ENCODE data around the gene FOXQ1. TPM values are rescaled to one million over a fixed set of nuclear protein-coding genes. Genes with fewer than 3 reads are reported as not detected.
A peak's percentile ranks its signal among the peaks of the same experiment; 100 is the strongest.
"Not testable (repeated sequence)": the region's sequence is repeated elsewhere in the genome, so short reads cannot be mapped to it uniquely, and the experiment has no call there.

FOXQ1 gene
- total RNA-seq, 1 donor from 2014 or later, result not detected

DNA sequence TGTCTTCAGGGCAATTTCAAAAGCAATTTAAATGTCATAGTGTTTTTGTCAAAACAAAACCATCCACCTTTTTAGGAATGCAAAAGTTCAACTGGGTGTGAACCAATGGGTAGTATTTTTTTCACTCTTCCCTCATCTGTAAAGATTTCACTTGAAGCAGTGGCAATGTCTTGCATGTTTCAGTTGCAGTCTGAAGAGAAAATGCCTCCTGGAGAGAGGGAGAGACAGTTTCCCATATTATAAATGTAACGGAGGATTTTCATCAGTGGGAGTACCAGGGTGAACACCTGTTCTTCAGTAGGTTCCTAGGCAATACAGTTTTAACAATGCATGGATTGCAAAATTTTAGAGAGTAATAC, 3.3 kb downstream of the FOXQ1 start:
- TF ChIP-seq, protein P1, sequence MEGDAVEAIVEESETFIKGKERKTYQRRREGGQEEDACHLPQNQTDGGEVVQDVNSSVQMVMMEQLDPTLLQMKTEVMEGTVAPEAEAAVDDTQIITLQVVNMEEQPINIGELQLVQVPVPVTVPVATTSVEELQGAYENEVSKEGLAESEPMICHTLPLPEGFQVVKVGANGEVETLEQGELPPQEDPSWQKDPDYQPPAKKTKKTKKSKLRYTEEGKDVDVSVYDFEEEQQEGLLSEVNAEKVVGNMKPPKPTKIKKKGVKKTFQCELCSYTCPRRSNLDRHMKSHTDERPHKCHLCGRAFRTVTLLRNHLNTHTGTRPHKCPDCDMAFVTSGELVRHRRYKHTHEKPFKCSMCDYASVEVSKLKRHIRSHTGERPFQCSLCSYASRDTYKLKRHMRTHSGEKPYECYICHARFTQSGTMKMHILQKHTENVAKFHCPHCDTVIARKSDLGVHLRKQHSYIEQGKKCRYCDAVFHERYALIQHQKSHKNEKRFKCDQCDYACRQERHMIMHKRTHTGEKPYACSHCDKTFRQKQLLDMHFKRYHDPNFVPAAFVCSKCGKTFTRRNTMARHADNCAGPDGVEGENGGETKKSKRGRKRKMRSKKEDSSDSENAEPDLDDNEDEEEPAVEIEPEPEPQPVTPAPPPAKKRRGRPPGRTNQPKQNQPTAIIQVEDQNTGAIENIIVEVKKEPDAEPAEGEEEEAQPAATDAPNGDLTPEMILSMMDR (IDR thresholded peaks at IDR 0.05), result no peak
- H3K4me3 Mint-ChIP-seq, result no peak overlapping the region
- peaks cover 43% of the 10 kb centered on the region for H3K27me3 Mint-ChIP-seq
- DNase-seq (no peak), ATAC-seq (ENCODE audit: low read depth) (no peak)
- no peaks in the 10 kb centered on the region for H3K9me3 Mint-ChIP-seq
- intact Hi-C loops (cut with micrococcal nuclease), result loop anchor here (2.0 kb wide), 1 partner anchor 66 kb away; no protein-coding TSS in a partner anchor
- H3K4me1 Mint-ChIP-seq, result peaks cover 28% of the 10 kb centered on the region
- ChIA-PET POLR2A (no interaction called here), CTCF (no interaction called here)
- no peak overlapping the region for H3K27ac Mint-ChIP-seq
- H3K36me3 Mint-ChIP-seq (ENCODE audit: low read depth), result no peaks in the 10 kb centered on the region

DNA sequence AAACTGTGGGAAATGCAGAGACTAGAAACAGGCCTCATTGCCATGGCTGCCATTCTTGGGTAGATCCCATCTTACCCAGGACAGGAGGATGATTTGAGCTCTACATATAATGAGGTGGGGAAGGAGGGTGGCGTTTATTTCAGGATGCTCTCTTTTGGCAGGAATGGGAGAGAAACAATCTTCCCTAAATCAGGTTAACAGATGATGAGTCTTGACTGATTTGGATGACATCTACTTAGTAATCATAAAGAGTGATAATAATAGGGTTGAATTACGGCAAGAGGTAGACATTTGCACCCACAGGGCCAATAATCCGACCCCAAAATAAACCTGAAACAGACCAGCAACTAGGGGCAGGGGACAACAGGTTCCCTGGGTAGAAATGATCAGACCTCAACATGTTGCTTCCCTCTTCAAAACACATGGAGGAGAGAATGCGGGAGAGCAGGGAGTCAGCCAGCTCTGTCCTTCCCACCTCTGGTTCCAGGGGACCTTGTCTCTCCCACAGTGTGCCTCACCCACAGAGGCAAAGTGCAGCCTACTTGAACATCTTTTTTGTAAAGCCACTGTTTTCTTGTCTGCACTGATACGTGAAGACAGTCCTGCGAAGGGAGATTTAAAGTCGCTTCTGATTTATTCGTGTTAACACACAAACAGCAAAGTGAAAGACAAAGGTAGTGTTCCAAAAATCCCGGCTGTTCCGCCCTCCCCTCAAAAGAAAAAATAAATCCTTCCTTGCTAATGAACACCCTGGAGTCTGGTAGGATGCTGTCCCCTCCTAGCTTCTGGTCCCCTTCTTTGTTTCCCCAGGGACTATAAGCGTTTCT, 3.9 kb downstream of the FOXQ1 start:
- Mint-ChIP-seq H3K9me3 (no peaks in the 10 kb centered on the region), H3K4me1 (peaks cover 25% of the 10 kb centered on the region), H3K27ac (no peak overlapping the region), H3K4me3 (peak overlapping the region; percentile 66), H3K36me3 (ENCODE audit: low read depth) (no peaks in the 10 kb centered on the region), H3K27me3 (peaks cover 38% of the 10 kb centered on the region)
- ChIA-PET CTCF (no interaction called here), POLR2A (no interaction called here)
- intact Hi-C loops (cut with micrococcal nuclease), result loop anchor here (2.0 kb wide), 1 partner anchor 65 kb away; no protein-coding TSS in a partner anchor
- no peak for DNase-seq
- no peak for ATAC-seq (ENCODE audit: low read depth)
- TF ChIP-seq, protein P1 (IDR thresholded peaks at IDR 0.05), result no peak

DNA sequence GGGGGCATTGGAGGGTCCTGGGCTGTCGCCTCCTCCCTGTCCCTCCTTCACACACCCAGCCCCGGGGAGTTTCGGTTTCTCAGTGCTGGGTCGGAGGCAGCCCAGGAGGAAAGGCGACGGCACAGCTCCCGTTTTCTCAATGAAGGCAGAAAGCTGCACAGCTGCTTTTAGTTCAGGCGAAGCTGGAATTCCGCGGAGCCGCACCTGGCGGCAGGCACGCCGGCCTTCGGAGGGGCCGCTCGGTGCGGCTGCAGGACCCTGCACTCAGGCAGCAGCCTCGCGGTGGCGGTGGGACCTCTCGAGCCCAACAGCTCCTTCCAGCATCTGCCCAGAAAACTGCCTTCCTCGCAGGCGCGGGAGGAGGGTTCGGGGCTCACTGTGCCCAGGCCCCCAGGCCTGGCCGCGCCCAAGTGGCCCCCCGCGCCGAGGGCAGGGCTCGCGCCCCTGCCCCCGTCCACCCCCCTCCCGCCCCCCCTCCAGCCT, 4.6 kb downstream of the FOXQ1 start:
- POLR2A ChIA-PET, result no interaction called here
- peaks cover 31% of the 10 kb centered on the region for H3K27me3 Mint-ChIP-seq
- no peak for ATAC-seq (ENCODE audit: low read depth)

DNA sequence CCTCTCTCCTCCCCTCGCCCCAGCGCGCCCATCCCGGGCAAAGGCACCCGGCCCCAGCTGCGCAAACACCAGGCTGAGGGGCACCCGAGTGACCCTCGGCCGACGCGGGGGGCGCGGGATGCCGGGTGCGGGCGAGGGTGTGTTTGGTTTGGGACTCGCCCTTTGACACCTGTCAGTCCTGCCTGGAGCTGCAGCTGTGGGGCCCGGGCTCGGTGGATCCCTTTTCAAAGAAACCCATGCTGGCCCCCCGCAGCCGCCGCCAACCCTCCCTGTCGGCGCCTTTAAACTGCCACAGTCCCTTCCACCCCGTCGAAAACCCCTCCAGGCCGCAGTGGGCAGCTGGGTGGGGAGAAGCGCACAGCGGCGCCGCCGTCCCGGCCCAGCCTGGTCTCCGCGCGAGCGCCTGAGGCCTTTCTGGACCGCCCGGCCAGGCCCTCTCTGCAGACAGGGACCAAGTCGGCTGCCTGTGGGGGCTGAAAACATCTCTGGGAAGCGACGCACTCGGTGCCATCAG, 5.5 kb downstream of the FOXQ1 start:
- ATAC-seq (ENCODE audit: low read depth) (no peak), DNase-seq (no peak)
- POLR2A ChIA-PET, result no interaction called here
- TF ChIP-seq, protein P1 (IDR thresholded peaks at IDR 0.05), result no peak
- no peak overlapping the region for H3K4me3 Mint-ChIP-seq
- H3K27me3 Mint-ChIP-seq, result peaks cover 35% of the 10 kb centered on the region
- no peaks in the 10 kb centered on the region for H3K36me3 Mint-ChIP-seq (ENCODE audit: low read depth)
- CTCF ChIA-PET, result no interaction called here
- H3K9me3 Mint-ChIP-seq, result no peaks in the 10 kb centered on the region
- H3K4me1 Mint-ChIP-seq, result peaks cover 15% of the 10 kb centered on the region
- intact Hi-C loops (cut with micrococcal nuclease), result no loop called here
- H3K27ac Mint-ChIP-seq, result no peak overlapping the region

More for the DNA sequence above, 4.6 kb downstream of the FOXQ1 start:
- TF ChIP-seq, protein P1 (IDR thresholded peaks at IDR 0.05), result no peak
- Mint-ChIP-seq H3K36me3 (ENCODE audit: low read depth) (no peaks in the 10 kb centered on the region), H3K4me3 (peak overlapping the region; percentile 66), H3K9me3 (no peaks in the 10 kb centered on the region), H3K27ac (no peak overlapping the region), H3K4me1 (peaks cover 19% of the 10 kb centered on the region)
- no peak for DNase-seq
- CTCF ChIA-PET, result no interaction called here
- intact Hi-C loops (cut with micrococcal nuclease), result no loop called here

DNA sequence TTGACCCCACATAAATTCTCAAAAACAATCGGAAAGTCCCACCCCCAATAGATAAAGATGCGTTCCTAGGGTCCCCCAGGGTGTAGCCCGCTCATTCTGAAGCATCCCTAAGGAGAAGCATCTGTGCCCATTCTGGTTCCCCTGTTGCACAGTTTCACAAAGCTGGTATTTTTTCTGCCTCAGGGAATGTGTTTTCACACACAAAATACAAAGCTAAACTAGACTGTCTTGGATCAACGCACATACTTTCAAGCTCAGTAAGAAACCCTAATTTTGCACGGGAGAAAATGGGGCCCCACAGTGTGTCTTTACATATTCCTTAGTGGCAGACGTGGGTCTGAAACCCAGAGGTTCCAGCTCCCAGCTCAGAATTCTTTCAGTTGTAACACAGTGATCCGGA, 6.1 kb downstream of the FOXQ1 start:
- ATAC-seq (ENCODE audit: low read depth) (no peak), DNase-seq (no peak)
- Mint-ChIP-seq H3K9me3 (no peaks in the 10 kb centered on the region), H3K27me3 (peaks cover 39% of the 10 kb centered on the region), H3K27ac (no peak overlapping the region), H3K4me3 (no peak overlapping the region), H3K36me3 (ENCODE audit: low read depth) (no peaks in the 10 kb centered on the region), H3K4me1 (peaks cover 14% of the 10 kb centered on the region)
- TF ChIP-seq, protein P1 (IDR thresholded peaks at IDR 0.05), result no peak
- intact Hi-C loops (cut with micrococcal nuclease), result no loop called here
- CTCF ChIA-PET, result no interaction called here
- POLR2A ChIA-PET, result no interaction called here

DNA sequence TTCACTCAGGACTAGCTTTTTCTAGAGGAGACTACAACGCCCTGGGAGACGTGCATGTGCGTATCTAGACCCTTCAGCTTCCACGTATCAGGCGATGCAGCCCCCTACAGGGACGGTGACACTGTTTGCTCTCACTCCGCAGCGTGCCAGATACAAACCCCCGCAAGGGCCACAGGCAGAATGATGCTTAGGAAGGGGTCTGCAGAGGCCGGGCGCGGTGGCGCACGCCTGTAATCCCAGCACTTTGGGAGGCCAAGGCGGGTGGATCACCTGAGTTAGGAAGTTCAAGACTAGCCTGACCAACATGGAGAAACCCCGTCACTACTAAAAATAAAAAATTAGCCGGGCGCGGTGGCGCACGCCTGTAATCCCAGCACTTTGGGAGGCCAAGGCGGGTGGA, 6.7 kb downstream of the FOXQ1 start:
- CTCF ChIA-PET; intact Hi-C loops (cut with micrococcal nuclease); DNase-seq; H3K27ac Mint-ChIP-seq; H3K36me3 Mint-ChIP-seq (ENCODE audit: low read depth); POLR2A ChIA-PET; H3K9me3 Mint-ChIP-seq; H3K4me3 Mint-ChIP-seq; ATAC-seq (ENCODE audit: low read depth): not testable (repeated sequence)
- H3K4me1 Mint-ChIP-seq, result peaks cover 14% of the 10 kb centered on the region
- peaks cover 39% of the 10 kb centered on the region for H3K27me3 Mint-ChIP-seq

Measured in activated B cell treated with CpG ODN at 0.5 μM for 24 hours (primary cell).